ENCODE measurements around the gene PCNX2. TPM values are rescaled to one million over a fixed set of nuclear protein-coding genes. Genes with fewer than 3 reads are reported as not detected.

The PCNX2 gene
- total RNA-seq, 1 donor from 2014 or later, result 25.5 TPM

DNA sequence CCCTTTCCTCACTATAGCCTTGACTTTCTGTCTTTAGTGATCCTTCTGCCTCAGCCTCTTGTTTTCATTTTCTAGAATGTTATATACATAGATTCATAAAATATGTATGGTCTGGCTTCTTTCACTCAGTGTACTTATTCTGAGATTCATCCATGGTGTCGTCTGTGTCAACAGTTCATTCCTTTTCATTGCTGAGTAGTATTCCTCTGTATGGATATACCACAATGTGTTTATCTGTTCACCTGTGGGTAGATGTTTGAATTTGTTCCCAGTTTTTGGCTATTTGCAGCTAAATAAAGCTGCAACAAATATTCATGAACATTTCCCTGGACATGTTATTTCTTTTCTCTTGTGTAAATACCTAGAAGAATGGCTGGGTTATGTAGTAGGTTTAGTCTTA lies 131.8 kb downstream of the PCNX2 start:
- DNase-seq (ENCODE audit: low read depth) (no peak), FAIRE-seq (no peak)
- H3K27ac ChIP-seq (ENCODE audit: low read depth, low read length), result no peak overlapping the region
- H3K4me3 ChIP-seq (ENCODE audit: insufficient read depth, low read depth, low read length), result no peak overlapping the region
- H3K4me1 ChIP-seq (ENCODE audit: insufficient read depth, low read length), result no peaks in the 10 kb centered on the region
- no peak overlapping the region for H2AFZ ChIP-seq (ENCODE audit: low read depth, low read length)
- no peak overlapping the region for H3K9ac ChIP-seq (ENCODE audit: low read length)
- Mint-ChIP-seq H3K36me3 (ENCODE audit: low read depth, unreplicated experiment) (peaks cover 25% of the 10 kb centered on the region), H3K27me3 (ENCODE audit: low read depth, unreplicated experiment) (no peaks in the 10 kb centered on the region), H3K9me3 (ENCODE audit: unreplicated experiment) (peaks cover 5% of the 10 kb centered on the region), H3K27ac (ENCODE audit: unreplicated experiment) (no peak overlapping the region), H3K4me1 (ENCODE audit: low read depth, unreplicated experiment) (no peaks in the 10 kb centered on the region), H3K4me3 (ENCODE audit: unreplicated experiment) (no peak overlapping the region)
- no peaks in the 10 kb centered on the region for H3K79me2 ChIP-seq (ENCODE audit: insufficient read depth, low read length)
- no peak overlapping the region for H3K4me2 ChIP-seq (ENCODE audit: low read length)
- H4K20me1 ChIP-seq (ENCODE audit: insufficient read depth, low read length), result no peaks in the 10 kb centered on the region
- H3K36me3 ChIP-seq (ENCODE audit: insufficient read depth, low read length), result peaks cover 18% of the 10 kb centered on the region
- no peaks in the 10 kb centered on the region for H3K27me3 ChIP-seq (ENCODE audit: insufficient read depth, low read length)
- no peak for TF ChIP-seq EZH2 (IDR thresholded peaks at IDR 0.05; ENCODE audit: insufficient read depth, low read length)
- TF ChIP-seq, protein P1, sequence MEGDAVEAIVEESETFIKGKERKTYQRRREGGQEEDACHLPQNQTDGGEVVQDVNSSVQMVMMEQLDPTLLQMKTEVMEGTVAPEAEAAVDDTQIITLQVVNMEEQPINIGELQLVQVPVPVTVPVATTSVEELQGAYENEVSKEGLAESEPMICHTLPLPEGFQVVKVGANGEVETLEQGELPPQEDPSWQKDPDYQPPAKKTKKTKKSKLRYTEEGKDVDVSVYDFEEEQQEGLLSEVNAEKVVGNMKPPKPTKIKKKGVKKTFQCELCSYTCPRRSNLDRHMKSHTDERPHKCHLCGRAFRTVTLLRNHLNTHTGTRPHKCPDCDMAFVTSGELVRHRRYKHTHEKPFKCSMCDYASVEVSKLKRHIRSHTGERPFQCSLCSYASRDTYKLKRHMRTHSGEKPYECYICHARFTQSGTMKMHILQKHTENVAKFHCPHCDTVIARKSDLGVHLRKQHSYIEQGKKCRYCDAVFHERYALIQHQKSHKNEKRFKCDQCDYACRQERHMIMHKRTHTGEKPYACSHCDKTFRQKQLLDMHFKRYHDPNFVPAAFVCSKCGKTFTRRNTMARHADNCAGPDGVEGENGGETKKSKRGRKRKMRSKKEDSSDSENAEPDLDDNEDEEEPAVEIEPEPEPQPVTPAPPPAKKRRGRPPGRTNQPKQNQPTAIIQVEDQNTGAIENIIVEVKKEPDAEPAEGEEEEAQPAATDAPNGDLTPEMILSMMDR (IDR thresholded peaks at IDR 0.05; ENCODE audit: insufficient read depth, low read depth, low read length), result no peak
- H3K9me3 ChIP-seq (ENCODE audit: insufficient read depth, low read depth, low read length), result no peaks in the 10 kb centered on the region

DNA sequence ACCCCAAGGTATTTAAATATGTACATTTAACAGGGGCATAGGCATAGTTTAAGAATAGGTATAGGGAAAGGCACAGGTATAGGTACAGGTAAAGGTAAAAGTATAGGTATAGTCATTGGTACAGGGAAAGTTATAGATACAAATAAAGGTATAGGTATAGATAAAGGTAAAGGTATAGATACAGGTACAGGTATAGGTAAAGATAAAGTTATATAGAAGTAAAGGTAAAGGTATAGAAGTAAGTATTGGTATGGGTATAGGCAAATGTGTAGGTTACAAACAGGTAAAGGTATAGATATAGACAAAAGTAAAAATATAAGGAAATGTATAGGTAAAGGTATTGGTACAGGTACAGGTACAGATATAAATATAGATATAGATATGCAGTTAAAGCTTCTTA lies 137.2 kb downstream of the PCNX2 start:
- H3K9me3 Mint-ChIP-seq (ENCODE audit: unreplicated experiment), result no peaks in the 10 kb centered on the region
- Histone ChIP-seq H3K4me1 (ENCODE audit: insufficient read depth, low read length) (no peaks in the 10 kb centered on the region), H3K4me3 (ENCODE audit: insufficient read depth, low read depth, low read length) (no peak overlapping the region), H3K27me3 (ENCODE audit: insufficient read depth, low read length) (no peaks in the 10 kb centered on the region), H3K4me2 (ENCODE audit: low read length) (no peak overlapping the region), H3K27ac (ENCODE audit: low read depth, low read length) (no peak overlapping the region), H3K79me2 (ENCODE audit: insufficient read depth, low read length) (no peaks in the 10 kb centered on the region), H3K36me3 (ENCODE audit: insufficient read depth, low read length) (peaks cover 17% of the 10 kb centered on the region), H2AFZ (ENCODE audit: low read depth, low read length) (no peak overlapping the region), H3K9ac (ENCODE audit: low read length) (no peak overlapping the region), H3K9me3 (ENCODE audit: insufficient read depth, low read depth, low read length) (no peaks in the 10 kb centered on the region), H4K20me1 (ENCODE audit: insufficient read depth, low read length) (no peaks in the 10 kb centered on the region)
- H3K27ac Mint-ChIP-seq (ENCODE audit: unreplicated experiment), result no peak overlapping the region
- TF ChIP-seq EZH2 (IDR thresholded peaks at IDR 0.05; ENCODE audit: insufficient read depth, low read length), result no peak
- TF ChIP-seq, protein P1 (IDR thresholded peaks at IDR 0.05; ENCODE audit: insufficient read depth, low read depth, low read length), result no peak
- FAIRE-seq (no peak), DNase-seq (ENCODE audit: low read depth) (no peak)
- H3K36me3 Mint-ChIP-seq (ENCODE audit: low read depth, unreplicated experiment), result peaks cover 28% of the 10 kb centered on the region
- no peaks in the 10 kb centered on the region for H3K4me1 Mint-ChIP-seq (ENCODE audit: low read depth, unreplicated experiment)
- no peaks in the 10 kb centered on the region for H3K27me3 Mint-ChIP-seq (ENCODE audit: low read depth, unreplicated experiment)
- H3K4me3 Mint-ChIP-seq (ENCODE audit: unreplicated experiment), result no peak overlapping the region

DNA sequence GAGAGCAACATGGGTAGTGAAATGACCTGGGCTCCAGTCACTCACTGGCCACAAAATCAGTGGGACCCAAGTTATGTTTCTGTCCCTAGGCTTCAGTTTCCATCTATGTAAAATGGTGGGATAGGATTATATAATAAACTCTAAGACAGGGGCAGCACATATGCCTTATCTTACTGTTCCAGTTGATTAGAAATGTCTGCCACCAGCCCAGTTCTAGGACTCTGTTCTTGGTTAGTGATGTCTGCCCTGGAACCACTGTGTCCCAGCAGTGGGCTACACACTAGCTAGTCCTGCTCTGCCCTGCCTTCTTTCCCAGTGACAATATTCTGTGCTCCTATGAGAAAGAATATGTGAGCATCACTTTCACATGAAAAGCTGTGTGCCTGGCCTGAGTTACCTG lies 138.3 kb downstream of the PCNX2 start:
- no peak overlapping the region for H3K27ac Mint-ChIP-seq (ENCODE audit: unreplicated experiment)
- Histone ChIP-seq H3K9ac (ENCODE audit: low read length) (no peak overlapping the region), H3K4me3 (ENCODE audit: insufficient read depth, low read depth, low read length) (no peak overlapping the region), H3K9me3 (ENCODE audit: insufficient read depth, low read depth, low read length) (no peaks in the 10 kb centered on the region), H3K27ac (ENCODE audit: low read depth, low read length) (no peak overlapping the region), H3K4me1 (ENCODE audit: insufficient read depth, low read length) (no peaks in the 10 kb centered on the region), H3K4me2 (ENCODE audit: low read length) (no peak overlapping the region), H2AFZ (ENCODE audit: low read depth, low read length) (no peak overlapping the region), H4K20me1 (ENCODE audit: insufficient read depth, low read length) (no peaks in the 10 kb centered on the region), H3K36me3 (ENCODE audit: insufficient read depth, low read length) (peaks cover 17% of the 10 kb centered on the region), H3K27me3 (ENCODE audit: insufficient read depth, low read length) (no peaks in the 10 kb centered on the region), H3K79me2 (ENCODE audit: insufficient read depth, low read length) (no peaks in the 10 kb centered on the region)
- DNase-seq (ENCODE audit: low read depth) (no peak), FAIRE-seq (no peak)
- H3K4me1 Mint-ChIP-seq (ENCODE audit: low read depth, unreplicated experiment), result no peaks in the 10 kb centered on the region
- H3K27me3 Mint-ChIP-seq (ENCODE audit: low read depth, unreplicated experiment), result no peaks in the 10 kb centered on the region
- peaks cover 32% of the 10 kb centered on the region for H3K36me3 Mint-ChIP-seq (ENCODE audit: low read depth, unreplicated experiment)
- H3K9me3 Mint-ChIP-seq (ENCODE audit: unreplicated experiment), result no peaks in the 10 kb centered on the region
- TF ChIP-seq EZH2 (IDR thresholded peaks at IDR 0.05; ENCODE audit: insufficient read depth, low read length), result no peak
- TF ChIP-seq, protein P1 (IDR thresholded peaks at IDR 0.05; ENCODE audit: insufficient read depth, low read depth, low read length), result no peak
- H3K4me3 Mint-ChIP-seq (ENCODE audit: unreplicated experiment), result no peak overlapping the region

Measured in astrocyte (in vitro differentiated cells and primary cell).